Measurements from ENCODE around the gene NKX2-3. TPM values are rescaled to one million over a fixed set of nuclear protein-coding genes. Genes with fewer than 3 reads are reported as not detected.
A peak's percentile ranks its signal among the peaks of the same experiment; 100 is the strongest.

NKX2-3 gene
- total and polyA plus RNA-seq, 2 of the 8 experiments (the other 6 are each of a cell fraction or from before 2014, with no cell fraction given): not detected

DNA sequence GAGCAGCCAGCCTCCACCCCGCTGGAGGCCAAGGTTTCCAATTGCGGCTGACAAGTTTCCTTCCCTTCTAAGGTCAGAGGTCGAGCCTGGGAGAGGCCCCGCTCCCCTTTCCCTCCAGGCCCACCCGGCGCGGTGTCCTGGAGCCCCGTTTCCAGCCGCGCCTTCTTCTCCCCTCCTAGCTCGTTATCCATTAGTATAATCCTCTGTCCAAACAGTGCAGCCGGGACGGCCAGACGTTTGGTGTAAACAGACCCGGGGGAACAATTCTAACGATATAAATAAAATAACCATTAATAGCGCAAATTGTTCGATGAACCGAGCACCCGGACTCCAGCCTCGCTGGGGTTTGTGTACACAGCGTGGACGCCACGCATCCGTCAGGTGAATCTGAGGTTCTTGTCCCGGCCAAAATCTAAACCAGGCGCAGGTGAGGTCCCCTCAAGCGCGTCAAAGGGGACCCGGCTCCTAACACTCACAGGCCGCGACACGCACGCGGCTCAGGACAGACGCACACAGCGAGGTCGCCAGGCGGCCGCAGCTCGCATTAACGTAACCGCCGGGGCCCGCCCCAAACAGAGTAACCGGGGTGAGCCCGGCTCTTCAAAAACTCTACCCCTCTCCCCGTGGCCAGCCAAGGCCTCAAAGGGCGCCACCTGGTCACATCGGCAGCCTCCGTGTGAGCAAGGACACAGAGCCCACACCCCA, 10.8 kb upstream of the NKX2-3 start:
- Histone ChIP-seq H4K91ac (replicated peaks; ENCODE audit: insufficient read length, low read length) (no peak overlapping the region), H3K4me2 (ENCODE audit: insufficient read depth in 1 of 2, low read depth in 2 of 2, low read length in 2 of 2) (peak overlapping the region; percentile 66 to 70), H4K20me1 (replicated peaks in 1 of 2; ENCODE audit: control insufficient read depth in 1 of 2, insufficient read depth in 2 of 2, low read length in 2 of 2) (peaks cover 16 to 31% of the 10 kb centered on the region in 2 experiments), H4K5ac (ENCODE audit: insufficient read length, low read depth, low read length) (no peak overlapping the region), H3K23ac (ENCODE audit: insufficient read length) (no peak overlapping the region), H2BK120ac (replicated peaks; ENCODE audit: low read depth, low read length) (no peak overlapping the region), H4K8ac (ENCODE audit: extremely low read depth, insufficient read depth, low read length) (peak overlapping the region; percentile 38; the same call in 1 of the 2 replicates), H3K18ac (ENCODE audit: extremely low read depth, low read length) (no peak overlapping the region), H3K9ac (replicated peaks in 1 of 4; ENCODE audit: extremely low read depth in 1 of 4, low read depth in 3 of 4, low read length in 3 of 4) (no peak overlapping the region), H2BK12ac (ENCODE audit: low read depth, low read length) (0 out of 2 replicates have a peak overlapping the region, but pooled peaks have one; percentile 19), H3K9me3 (ENCODE audit: insufficient read depth in 2 of 2, low read depth in 1 of 2, low read length in 1 of 2) (no peaks in the 10 kb centered on the region), H2AFZ (ENCODE audit: low read length) (no peak overlapping the region), H3K36me3 (ENCODE audit: control insufficient read depth in 2 of 4, insufficient read depth in 4 of 4, low read length in 3 of 4) (no peaks in the 10 kb centered on the region), H3K27me3 (replicated peaks in 1 of 4; ENCODE audit: control insufficient read depth in 3 of 4, extremely low read depth in 1 of 4, insufficient read depth in 3 of 4, low read length in 3 of 4) (peaks cover 84 to 100% (median 94%) of the 10 kb centered on the region in 4 experiments), H3K79me1 (ENCODE audit: low read depth, low read length) (no peaks in the 10 kb centered on the region), H2BK15ac (ENCODE audit: low read length) (no peak overlapping the region), H3K27ac (ENCODE audit: low read depth, low read length) (no peak overlapping the region), H2AK5ac (ENCODE audit: low read depth, low read length) (no peak overlapping the region), H3K4me3 (ENCODE audit: extremely low read depth in 1 of 4, insufficient read depth in 2 of 4, low read depth in 3 of 4, low read length in 4 of 4) (peak overlapping the region in 1 of 4 experiments; percentile 56; a peak in 2 of 8 replicates), H3K4ac (replicated peaks; ENCODE audit: insufficient read length, low read depth, low read length) (no peak overlapping the region), H2BK20ac (ENCODE audit: low read length) (no peak overlapping the region), H3K14ac (ENCODE audit: insufficient read length) (no peak overlapping the region), H3K56ac (replicated peaks; ENCODE audit: insufficient read length, low read depth, low read length) (no peak overlapping the region), H3K79me2 (ENCODE audit: control insufficient read depth in 1 of 2, insufficient read depth in 2 of 2, low read length in 2 of 2) (no peaks in the 10 kb centered on the region), H2BK5ac (ENCODE audit: low read depth, low read length) (no peak overlapping the region), H3K4me1 (replicated peaks in 1 of 4; ENCODE audit: control insufficient read depth in 3 of 4, insufficient read depth in 4 of 4, low read length in 3 of 4) (peaks cover 15 to 30% (median 19%) of the 10 kb centered on the region in 4 experiments), H3K23me2 (ENCODE audit: low read depth, low read length) (peaks cover 6% of the 10 kb centered on the region; the same call in 1 of the 2 replicates)
- FAIRE-seq (no peak), DNase-seq (ENCODE audit: low read depth in 1 of 2, low spot score in 2 of 2) (peak in 1 of 2 experiments; percentile 62)
- ChIA-PET CTCF (ENCODE audit: partially characterized antibody) (interaction anchor here (0.7 to 1.8 kb wide), 9 partner anchors 10 to 37 kb away, joined by 3 to 6 read pairs (median 4); no protein-coding TSS in a partner anchor), POLR2A (ENCODE audit: partially characterized antibody) (interaction anchor here (0.8 to 2.2 kb wide), 4 partner anchors 13 to 99 kb away, joined by 3 to 6 read pairs (median 4); partner anchors contain the start of gene GOT1)
- TF ChIP-seq CREB1 (IDR thresholded peaks at IDR 0.05): no peak
- peak; percentile 58 for TF ChIP-seq EZH2 (IDR thresholded peaks at IDR 0.05; ENCODE audit: low read depth, low read length, severe bottlenecking)
- TF ChIP-seq SUZ12 (IDR thresholded peaks at IDR 0.05; ENCODE audit: low read length): peak; percentile 88
- TF ChIP-seq RNF2 (IDR thresholded peaks at IDR 0.05; ENCODE audit: borderline replicate concordance, low read depth, low read length, missing control alignments, poor library complexity, severe bottlenecking): peak; percentile 73
- TF ChIP-seq, protein P1, sequence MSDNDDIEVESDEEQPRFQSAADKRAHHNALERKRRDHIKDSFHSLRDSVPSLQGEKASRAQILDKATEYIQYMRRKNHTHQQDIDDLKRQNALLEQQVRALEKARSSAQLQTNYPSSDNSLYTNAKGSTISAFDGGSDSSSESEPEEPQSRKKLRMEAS (IDR thresholded peaks at IDR 0.05): peak; percentile 31; the same call in 1 of the 2 replicates
- TF ChIP-seq, protein P2, sequence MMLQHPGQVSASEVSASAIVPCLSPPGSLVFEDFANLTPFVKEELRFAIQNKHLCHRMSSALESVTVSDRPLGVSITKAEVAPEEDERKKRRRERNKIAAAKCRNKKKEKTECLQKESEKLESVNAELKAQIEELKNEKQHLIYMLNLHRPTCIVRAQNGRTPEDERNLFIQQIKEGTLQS (IDR thresholded peaks at IDR 0.05; ENCODE audit: insufficient read depth, low read depth, low read length): no peak
- 7% methylated on average over 38 of the region's 51 CpGs; no CpG with 5 or more reads in 1 of the 2 experiments for WGBS, 2 experiments (ENCODE audit: extremely low coverage in 1 of 2, insufficient coverage in 1 of 2, insufficient read length in 1 of 2, insufficient replicate concordance in 2 of 2, low coverage in 1 of 2, low lambda C conversion rate in 2 of 2, missing lambda C conversion rate in 1 of 2)
